Measurements from ENCODE around the gene AMOT. TPM values are rescaled to one million over a fixed set of nuclear protein-coding genes. Genes with fewer than 3 reads are reported as not detected.

AMOT gene
- total RNA-seq, 3 donors from 2014 or later (not counting 1 experiment from before 2014, with no cell fraction given): 7.1 to 15.8 (median 9.3) TPM

GRCh38 chrX:112818114-112819007, 22.3 kb downstream of the AMOT start:
- H3K9me3 ChIP-seq (ENCODE audit: control insufficient read depth, insufficient read depth, low read length): no peaks in the 10 kb centered on the region
- H3K36me3 Mint-ChIP-seq: no peaks in the 10 kb centered on the region
- DNase-seq (no peak), ATAC-seq (no peak)
- H3K27me3 Mint-ChIP-seq (ENCODE audit: low read depth in 2 of 2): peaks cover 0 to 6% of the 10 kb centered on the region in 2 donors
- peaks cover 0 to 8% of the 10 kb centered on the region in 2 donors for H3K4me1 Mint-ChIP-seq
- no peak overlapping the region for H3K27ac ChIP-seq (ENCODE audit: low read length)
- no peaks in the 10 kb centered on the region for H3K4me1 ChIP-seq (ENCODE audit: control insufficient read depth, insufficient read depth, low read length)
- H3K9me3 Mint-ChIP-seq: no peaks in the 10 kb centered on the region
- no peak overlapping the region for H3K27ac Mint-ChIP-seq
- intact Hi-C loops (cut with micrococcal nuclease): no loop called here
- no peak for TF ChIP-seq CTCF (IDR thresholded peaks at IDR 0.05)
- WGBS (ENCODE audit: insufficient coverage): 97% methylated on average over 6 of the region's 11 CpGs
- no peaks in the 10 kb centered on the region for H3K27me3 ChIP-seq (ENCODE audit: control insufficient read depth, insufficient read depth, low read length)
- H3K4me3 ChIP-seq (ENCODE audit: low read length): no peak overlapping the region
- H3K36me3 ChIP-seq (ENCODE audit: control insufficient read depth, insufficient read depth, low read length): no peaks in the 10 kb centered on the region
- H3K4me3 Mint-ChIP-seq: no peak overlapping the region

DNA sequence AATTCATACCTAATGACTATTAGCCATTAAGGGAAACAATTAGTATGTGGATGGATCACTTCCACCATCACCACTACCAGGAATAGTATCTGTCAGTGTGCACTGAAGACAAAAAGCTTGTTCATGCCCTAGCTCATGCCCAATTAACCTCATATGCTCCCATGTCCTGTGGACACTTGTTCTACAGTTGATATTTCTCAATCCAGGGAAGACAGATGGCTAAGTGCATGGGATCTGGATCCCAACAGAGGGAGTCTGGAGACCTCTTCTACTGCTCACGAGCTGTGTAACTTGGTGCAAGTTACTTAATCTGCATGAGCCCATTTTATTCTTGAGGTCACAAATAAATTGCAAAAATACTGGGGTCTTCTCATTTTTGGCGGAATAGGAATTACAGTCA, 23.7 kb downstream of the AMOT start:
- ATAC-seq (no peak), DNase-seq (no peak)
- 78% methylated on average over 1 of the region's 2 CpGs for WGBS (ENCODE audit: insufficient coverage)
- Mint-ChIP-seq H3K4me1 (peaks cover 0 to 8% of the 10 kb centered on the region in 2 donors), H3K27me3 (ENCODE audit: low read depth in 2 of 2) (peaks cover 0 to 6% of the 10 kb centered on the region in 2 donors), H3K9me3 (no peaks in the 10 kb centered on the region), H3K36me3 (no peaks in the 10 kb centered on the region), H3K4me3 (no peak overlapping the region), H3K27ac (no peak overlapping the region)
- no peak for TF ChIP-seq CTCF (IDR thresholded peaks at IDR 0.05)
- Histone ChIP-seq H3K27ac (ENCODE audit: low read length) (no peak overlapping the region), H3K4me3 (ENCODE audit: low read length) (no peak overlapping the region), H3K9me3 (ENCODE audit: control insufficient read depth, insufficient read depth, low read length) (no peaks in the 10 kb centered on the region), H3K27me3 (ENCODE audit: control insufficient read depth, insufficient read depth, low read length) (no peaks in the 10 kb centered on the region), H3K36me3 (ENCODE audit: control insufficient read depth, insufficient read depth, low read length) (no peaks in the 10 kb centered on the region), H3K4me1 (ENCODE audit: control insufficient read depth, insufficient read depth, low read length) (no peaks in the 10 kb centered on the region)
- intact Hi-C loops (cut with micrococcal nuclease): no loop called here

DNA sequence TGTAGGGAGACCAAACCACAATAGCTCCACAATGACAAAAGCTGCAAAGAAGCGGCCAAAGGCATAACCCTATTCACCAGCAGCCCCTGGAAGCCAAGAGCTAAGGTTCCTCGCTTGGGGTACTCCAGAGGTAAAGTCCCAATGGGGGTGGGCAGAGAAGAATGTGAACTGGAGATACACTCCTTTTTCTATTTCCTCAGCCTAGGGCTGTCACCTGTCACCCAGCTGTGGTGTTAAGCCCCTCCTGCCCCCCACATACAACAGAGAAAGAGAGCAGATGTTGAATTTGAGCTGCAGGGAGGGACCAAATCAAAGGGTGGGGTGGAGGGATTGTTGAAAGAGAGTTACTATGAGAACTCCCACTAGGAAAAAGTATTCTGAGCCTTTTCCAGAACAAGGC, 26.1 kb downstream of the AMOT start:
- H3K4me1 Mint-ChIP-seq: no peaks in the 10 kb centered on the region
- no peak for ATAC-seq
- TF ChIP-seq CTCF (IDR thresholded peaks at IDR 0.05): no peak
- Histone ChIP-seq H3K27me3 (ENCODE audit: control insufficient read depth, insufficient read depth, low read length) (no peaks in the 10 kb centered on the region), H3K36me3 (ENCODE audit: control insufficient read depth, insufficient read depth, low read length) (peaks cover 5% of the 10 kb centered on the region), H3K4me1 (ENCODE audit: control insufficient read depth, insufficient read depth, low read length) (no peaks in the 10 kb centered on the region), H3K4me3 (ENCODE audit: low read length) (no peak overlapping the region), H3K27ac (ENCODE audit: low read length) (no peak overlapping the region), H3K9me3 (ENCODE audit: control insufficient read depth, insufficient read depth, low read length) (no peaks in the 10 kb centered on the region)
- no peaks in the 10 kb centered on the region for H3K9me3 Mint-ChIP-seq
- peaks cover 0 to 5% of the 10 kb centered on the region in 2 donors for H3K27me3 Mint-ChIP-seq (ENCODE audit: low read depth in 2 of 2)
- WGBS (ENCODE audit: insufficient coverage): no CpG with 5 or more reads among the region's 2 CpGs
- no peak for DNase-seq
- no peaks in the 10 kb centered on the region for H3K36me3 Mint-ChIP-seq
- intact Hi-C loops (cut with micrococcal nuclease): no loop called here
- H3K4me3 Mint-ChIP-seq: no peak overlapping the region
- H3K27ac Mint-ChIP-seq: no peak overlapping the region
